H1 (cell line): Measurements from ENCODE around the gene CDK5R1. TPM values are rescaled to one million over a fixed set of nuclear protein-coding genes. Genes with fewer than 3 reads are reported as not detected.

Source experiments
- CTCF ChIA-PET: fragments of 300-600 bp; sonication (Branson Sonifier 250); formaldehyde crosslinking; loops from one replicate; lab custom pipeline; 2021; ENCODE audit not compliant: partially characterized antibody; lab: Charles Lee
- POLR2A ChIA-PET: fragments of 300-600 bp; sonication (Branson Sonifier 250); formaldehyde crosslinking; loops from one replicate; lab custom pipeline; 2021; ENCODE audit warnings: inconsistent platforms; ENCODE audit not compliant: partially characterized antibody; lab: Charles Lee
- DNase-seq, 2 experiments: peaks; one replicate each; pipeline versions ENCODE4 v3.0.0 to v3.0.0-alpha.2; 2010 to 2022; ENCODE audit warnings: low spot score in 2 of 2, low read depth in 1 of 2, mixed read lengths in 1 of 2
- FAIRE-seq: peaks from 2 replicates; lab custom pipeline; 2011; peaks lifted over from hg19 to GRCh38; lab: Jason Lieb, UNC
- H2AFZ ChIP-seq: 2 replicates; pipeline ENCODE4 v1.8.1; 2012; ENCODE audit warnings: low read length, inconsistent platforms
- H2AK5ac ChIP-seq: 2 replicates; pipeline ENCODE4 v1.6.1; 2013; ENCODE audit warnings: low read depth, low read length
- H2BK120ac ChIP-seq: replicated peaks from 2 replicates; pipeline ENCODE3; 2013; ENCODE audit warnings: low read depth, low read length, inconsistent platforms
- H2BK12ac ChIP-seq: 2 replicates; pipeline ENCODE4 v1.6.1; 2013; ENCODE audit warnings: low read depth, low read length
- H2BK15ac ChIP-seq: 2 replicates; pipeline ENCODE4 v1.6.1; 2013; ENCODE audit warnings: low read length
- H2BK20ac ChIP-seq: 2 replicates; pipeline ENCODE4 v1.6.1; 2013; ENCODE audit warnings: low read length
- H2BK5ac ChIP-seq: 2 replicates; pipeline ENCODE4 v1.6.1; 2013; ENCODE audit warnings: low read depth, low read length
- H3K14ac ChIP-seq: 2 replicates; pipeline ENCODE4 v1.6.1; 2013; ENCODE audit warnings: inconsistent platforms; ENCODE audit not compliant: insufficient read length
- H3K18ac ChIP-seq: 2 replicates; pipeline ENCODE4 v1.6.1; 2013; ENCODE audit warnings: low read length; ENCODE audit errors: extremely low read depth
- H3K23ac ChIP-seq: 2 replicates; pipeline ENCODE4 v1.6.1; 2013; ENCODE audit warnings: inconsistent platforms; ENCODE audit not compliant: insufficient read length
- H3K23me2 ChIP-seq: 2 replicates; pipeline ENCODE4 v1.6.1; 2013; ENCODE audit warnings: low read depth, low read length
- H3K27ac ChIP-seq: 2 replicates; pipeline ENCODE4 v1.6.1; 2011; ENCODE audit warnings: low read depth, low read length, inconsistent platforms
- H3K27me3 ChIP-seq, 4 experiments: replicated peaks in 1 of 4; 1 replicate in 1 of 4; 2 replicates in 3 of 4; pipeline versions ENCODE4 v1.6.1 to v1.8.1; 2011 to 2013; ENCODE audit warnings: low read length in 3 of 4, mild to moderate bottlenecking in 3 of 4, inconsistent platforms in 2 of 4, mixed read lengths in 2 of 4, moderate library complexity in 1 of 4; ENCODE audit not compliant: control insufficient read depth in 3 of 4, insufficient read depth in 3 of 4; ENCODE audit errors: extremely low read depth in 1 of 4
- H3K36me3 ChIP-seq, 4 experiments: 2 replicates each; pipeline versions ENCODE4 v1.6.1 to v1.8.1; 2011 to 2013; ENCODE audit warnings: mild to moderate bottlenecking in 4 of 4, low read length in 3 of 4, moderate library complexity in 2 of 4, control low read depth in 1 of 4, inconsistent platforms in 1 of 4; ENCODE audit not compliant: insufficient read depth in 4 of 4, control insufficient read depth in 2 of 4
- H3K4ac ChIP-seq: replicated peaks from 2 replicates; pipeline ENCODE3; 2013; ENCODE audit warnings: low read length, low read depth, mixed read lengths, inconsistent platforms; ENCODE audit not compliant: insufficient read length
- H3K4me1 ChIP-seq, 4 experiments: replicated peaks in 1 of 4; 1 replicate in 1 of 4; 2 replicates in 3 of 4; pipeline versions ENCODE4 v1.6.1 to v1.8.1; 2011 to 2013; ENCODE audit warnings: low read length in 3 of 4, inconsistent platforms in 2 of 4, mixed read lengths in 1 of 4; ENCODE audit not compliant: insufficient read depth in 4 of 4, control insufficient read depth in 3 of 4
- H3K4me2 ChIP-seq, 2 experiments: 2 replicates each; pipeline versions ENCODE4 v1.6.1 to v1.8.1; 2011 to 2013; ENCODE audit warnings: low read depth in 2 of 2, low read length in 2 of 2, control low read depth in 1 of 2, inconsistent platforms in 1 of 2, mild to moderate bottlenecking in 1 of 2; ENCODE audit not compliant: insufficient read depth in 1 of 2
- H3K4me3 ChIP-seq, 4 experiments: fragments of 200-600, 300-600 bp in 1 of 4; sonication (generic), shearing (Covaris generic), sonication (Bioruptor Twin) in 1 of 4; 2 replicates each; pipeline versions ENCODE4 v1.5.1 to v1.8.1; 2011 to 2016; ENCODE audit warnings: low read length in 4 of 4, low read depth in 3 of 4, control low read depth in 2 of 4, inconsistent platforms in 2 of 4, mild to moderate bottlenecking in 2 of 4, mixed read lengths in 1 of 4, moderate library complexity in 1 of 4; ENCODE audit not compliant: insufficient read depth in 2 of 4; ENCODE audit errors: extremely low read depth in 1 of 4
- H3K56ac ChIP-seq: replicated peaks from 2 replicates; pipeline ENCODE3; 2013; ENCODE audit warnings: low read depth, mild to moderate bottlenecking, mixed read lengths, low read length, inconsistent platforms; ENCODE audit not compliant: insufficient read length
- H3K79me1 ChIP-seq: 2 replicates; pipeline ENCODE4 v1.6.1; 2013; ENCODE audit warnings: low read depth, low read length, control low read depth
- H3K79me2 ChIP-seq, 2 experiments: 2 replicates each; pipeline versions ENCODE4 v1.6.1 to v1.8.1; 2012 to 2013; ENCODE audit warnings: low read length in 2 of 2, mild to moderate bottlenecking in 2 of 2, inconsistent platforms in 1 of 2; ENCODE audit not compliant: insufficient read depth in 2 of 2, control insufficient read depth in 1 of 2
- H3K9ac ChIP-seq, 4 experiments: replicated peaks in 1 of 4; 1 replicate in 1 of 4; 2 replicates in 3 of 4; pipeline versions ENCODE4 v1.6.1 to v1.8.1; 2011 to 2013; ENCODE audit warnings: low read depth in 3 of 4, low read length in 3 of 4, control low read depth in 2 of 4, mild to moderate bottlenecking in 2 of 4, moderate library complexity in 2 of 4, inconsistent platforms in 1 of 4; ENCODE audit errors: extremely low read depth in 1 of 4
- H3K9me3 ChIP-seq, 2 experiments: 2 replicates each; pipeline versions ENCODE4 v1.6.1 to v1.8.1; 2012 to 2013; ENCODE audit warnings: mild to moderate bottlenecking in 2 of 2, moderate library complexity in 2 of 2, control low read depth in 1 of 2, inconsistent platforms in 1 of 2, low read depth in 1 of 2, low read length in 1 of 2, mixed read lengths in 1 of 2; ENCODE audit not compliant: insufficient read depth in 2 of 2
- H4K20me1 ChIP-seq, 2 experiments: replicated peaks in 1 of 2; 2 replicates each; pipeline versions ENCODE3 to v1.8.1; 2011 to 2013; ENCODE audit warnings: inconsistent platforms in 2 of 2, low read length in 2 of 2, mild to moderate bottlenecking in 1 of 2; ENCODE audit not compliant: insufficient read depth in 2 of 2, control insufficient read depth in 1 of 2
- H4K5ac ChIP-seq: 2 replicates; pipeline ENCODE4 v1.6.1; 2013; ENCODE audit warnings: low read length, low read depth, mixed read lengths, inconsistent platforms; ENCODE audit not compliant: insufficient read length
- H4K8ac ChIP-seq: 2 replicates; pipeline ENCODE4 v1.8.0; 2013; ENCODE audit warnings: mild to moderate bottlenecking, moderate library complexity, low read length, inconsistent platforms; ENCODE audit not compliant: insufficient read depth; ENCODE audit errors: extremely low read depth
- H4K91ac ChIP-seq: replicated peaks from 2 replicates; pipeline ENCODE3; 2013; ENCODE audit warnings: low read length, mixed read lengths, inconsistent platforms; ENCODE audit not compliant: insufficient read length
- ASH2L ChIP-seq: fragments of 200-600, 300-600 bp; sonication (generic); IDR thresholded peaks from one replicate; pipeline ENCODE4 v1.7.1; 2017; ENCODE audit warnings: low read length
- ATF3 ChIP-seq: IDR thresholded peaks from 2 replicates; pipeline ENCODE4 v1.6.1; 2011; ENCODE audit warnings: low read depth, mild to moderate bottlenecking, low read length; ENCODE audit not compliant: insufficient read depth
- CBX5 ChIP-seq: fragments of 300-800, 300-1000 bp; sonication (generic); IDR thresholded peaks from 2 replicates; pipeline ENCODE4 v1.7.1; 2016; ENCODE audit warnings: antibody characterized with exemption, low read length, low read depth
- CBX8 ChIP-seq: fragments of 300-800, 300-1000 bp; sonication (generic); IDR thresholded peaks from 2 replicates; pipeline ENCODE4 v1.7.1; 2016; ENCODE audit warnings: low read depth, low read length, borderline replicate concordance
- CTBP2 ChIP-seq: IDR thresholded peaks from 2 replicates; pipeline ENCODE4 v1.7.0; 2011; ENCODE audit warnings: borderline replicate concordance, mild to moderate bottlenecking, moderate library complexity, mixed read lengths, low read length; ENCODE audit not compliant: insufficient read depth, insufficient read length
- E2F6 ChIP-seq: IDR thresholded peaks from 2 replicates; pipeline ENCODE4 v1.6.1; 2012; ENCODE audit warnings: inconsistent platforms
- EZH2 ChIP-seq: fragments of 200-600 bp; sonication (generic); IDR thresholded peaks from 2 replicates; pipeline ENCODE4 v1.7.1; 2012; ENCODE audit warnings: low read depth, mild to moderate bottlenecking, moderate library complexity, low read length, inconsistent platforms; ENCODE audit not compliant: severe bottlenecking
- HDAC2 ChIP-seq, 2 experiments: fragments of 300-600 bp in 1 of 2; sonication (generic) in 1 of 2; IDR thresholded peaks; 2 replicates each; pipeline ENCODE4 v1.6.1; 2011 to 2012; ENCODE audit warnings: low read depth in 2 of 2, low read length in 2 of 2, mild to moderate bottlenecking in 2 of 2, moderate library complexity in 2 of 2, borderline replicate concordance in 1 of 2, inconsistent platforms in 1 of 2
- POLR2A ChIP-seq, 2 experiments: IDR thresholded peaks; 1 replicate in 1 of 2; 2 replicates in 1 of 2; pipeline ENCODE4 v1.6.1; 2011; ENCODE audit warnings: low read depth in 2 of 2, low read length in 2 of 2, mild to moderate bottlenecking in 2 of 2; ENCODE audit errors: control extremely low read depth in 1 of 2
- RFX5 ChIP-seq: IDR thresholded peaks from 2 replicates; pipeline ENCODE4 v1.6.1; 2011; ENCODE audit warnings: low read depth, low read length, improper control_type of control experiment, borderline replicate concordance
- RXRA ChIP-seq: IDR thresholded peaks from 2 replicates; pipeline ENCODE4 v1.6.1; 2011; ENCODE audit warnings: low read depth, mild to moderate bottlenecking, low read length, moderate library complexity; ENCODE audit not compliant: insufficient read depth
- SAP30 ChIP-seq: fragments of 300-600 bp; sonication (generic); IDR thresholded peaks from 2 replicates; pipeline ENCODE4 v1.7.1; 2012; ENCODE audit warnings: low read length, moderate library complexity, mild to moderate bottlenecking, inconsistent platforms; ENCODE audit not compliant: insufficient read depth, insufficient replicate concordance
- WGBS, 2 experiments: shearing (Covaris generic) in 1 of 2; methylation state at CpG; one replicate each; pipeline versions ENCODE4 v1.1.6 to v1.1.7; 2013 to 2015; ENCODE audit warnings: low lambda C conversion rate in 2 of 2, mixed read lengths in 2 of 2, inconsistent platforms in 1 of 2, low coverage in 1 of 2, missing lambda C conversion rate in 1 of 2; ENCODE audit not compliant: insufficient replicate concordance in 2 of 2, insufficient coverage in 1 of 2, insufficient read length in 1 of 2; ENCODE audit errors: extremely low coverage in 1 of 2, missing lambda C conversion rate in 1 of 2; 5-methylcytosine and 5-hydroxymethylcytosine counted together
- polyA plus RNA-seq, 7 experiments: library from polyadenylated mRNA; depleted of rRNA in 3 of 7; stranded (reverse) in 5 of 7; unstranded in 2 of 7; fragments of >200 nt in 5 of 7; fragments of 200-250 nt in 2 of 7; gene quantifications; 1 replicate in 5 of 7; 2 replicates in 1 of 7; 4 replicates in 1 of 7; pipeline versions ENCODE4 v1.2.1 to v1.2.3, GENCODE V29; 2011 to 2013; ENCODE audit warnings: missing spikeins in 2 of 7, mixed read lengths in 2 of 7
- total RNA-seq: library from RNA; stranded (reverse); fragmentation: NEBNext Ultra II Directional; extraction: Animal tissue kit (Norgen Biotek cat#: 25700); gene quantifications from 2 replicates; pipeline ENCODE4 v1.2.1, GENCODE V29; 2021

CDK5R1 gene
- total and polyA plus RNA-seq, 2 of the 8 experiments (the other 6 are each of a cell fraction or from before 2014, with no cell fraction given) = 2.7 to 9.9 TPM

- Histone ChIP-seq H3K4me1 (peaks cover 0 to 13% (median 5%) of the 10 kb centered on the region in 4 experiments; a peak in 6 of 7 replicates), H2BK5ac (no peak overlapping the region), H2AFZ (no peak overlapping the region), H3K4me3 (no peak overlapping the region), H4K91ac (no peak overlapping the region), H4K5ac (no peak overlapping the region), H3K23ac (no peak overlapping the region), H3K27me3 (no peaks in the 10 kb centered on the region), H3K14ac (no peak overlapping the region), H3K56ac (no peak overlapping the region), H3K4ac (no peak overlapping the region), H3K23me2 (no peaks in the 10 kb centered on the region), H3K79me2 (no peaks in the 10 kb centered on the region), H3K9me3 (no peaks in the 10 kb centered on the region), H4K20me1 (no peaks in the 10 kb centered on the region), H2BK12ac (no peak overlapping the region), H2AK5ac (no peak overlapping the region), H2BK120ac (no peak overlapping the region), H3K36me3 (no peaks in the 10 kb centered on the region), H4K8ac (no peak overlapping the region), H3K79me1 (no peaks in the 10 kb centered on the region), H3K18ac (no peak overlapping the region; the same call in 1 of the 2 replicates), H3K9ac (no peak overlapping the region), H3K27ac (no peak overlapping the region), H2BK15ac (no peak overlapping the region), H2BK20ac (no peak overlapping the region), H3K4me2 (no peak overlapping the region)
- FAIRE-seq (no peak), DNase-seq (no peak)
- CTCF ChIA-PET = interaction anchor here (1.0 kb wide), 1 partner anchor 16 kb away, joined by 3 read pairs; no protein-coding TSS in a partner anchor
- POLR2A ChIA-PET = no interaction called here
- TF ChIP-seq RXRA = no peak
- TF ChIP-seq CBX5 = no peak
- no peak for TF ChIP-seq ATF3
- no peak for TF ChIP-seq POLR2A (IDR thresholded peaks at IDR 0.05; ENCODE audit: control extremely low read depth in 1 of 2, low read depth in 2 of 2, low read length in 2 of 2)
- TF ChIP-seq ASH2L = no peak
- no peak for TF ChIP-seq HDAC2 (IDR thresholded peaks at IDR 0.05; ENCODE audit: borderline replicate concordance in 1 of 2, low read depth in 2 of 2, low read length in 2 of 2)
- TF ChIP-seq RFX5 = no peak
- TF ChIP-seq E2F6 = no peak
- no peak for TF ChIP-seq CBX8
- no peak for TF ChIP-seq SAP30
- TF ChIP-seq EZH2 = no peak
- no peak for TF ChIP-seq CTBP2
- whole genome bisulfite sequencing, 2 experiments = 83% methylated on average over 10 of the region's 10 CpGs; no CpG with 5 or more reads in 1 of the 2 experiments
Observed at GRCh38 chr17:32502710-32503109, 15.9 kb downstream of the CDK5R1 start.
